G401 (cell line): ENCODE measurements around the gene MYH11. TPM values are rescaled to one million over a fixed set of nuclear protein-coding genes. Genes with fewer than 3 reads are reported as not detected.
"Not testable (repeated sequence)": the region's sequence is repeated elsewhere in the genome, so short reads cannot be mapped to it uniquely, and the experiment has no call there.

Source experiments
- DNase-seq: peaks from one replicate; pipeline ENCODE4 v3.0.0-alpha.2; 2015; ENCODE audit warnings: low spot score
- in situ Hi-C: cut with HindIII; loops from 2 replicates; pipeline ENCODE4 v1.10.0; 2016; ENCODE audit warnings: low sequenced_read_pairs, mixed read lengths
- total RNA-seq: library from RNA; depleted of rRNA; stranded (reverse); fragments of >200 nt; shearing (Covaris generic); gene quantifications from 2 replicates; pipeline ENCODE4 v1.2.3, GENCODE V29; 2014

Gene MYH11
- total RNA-seq, 1 experiment from 2014 or later, result not detected

DNA sequence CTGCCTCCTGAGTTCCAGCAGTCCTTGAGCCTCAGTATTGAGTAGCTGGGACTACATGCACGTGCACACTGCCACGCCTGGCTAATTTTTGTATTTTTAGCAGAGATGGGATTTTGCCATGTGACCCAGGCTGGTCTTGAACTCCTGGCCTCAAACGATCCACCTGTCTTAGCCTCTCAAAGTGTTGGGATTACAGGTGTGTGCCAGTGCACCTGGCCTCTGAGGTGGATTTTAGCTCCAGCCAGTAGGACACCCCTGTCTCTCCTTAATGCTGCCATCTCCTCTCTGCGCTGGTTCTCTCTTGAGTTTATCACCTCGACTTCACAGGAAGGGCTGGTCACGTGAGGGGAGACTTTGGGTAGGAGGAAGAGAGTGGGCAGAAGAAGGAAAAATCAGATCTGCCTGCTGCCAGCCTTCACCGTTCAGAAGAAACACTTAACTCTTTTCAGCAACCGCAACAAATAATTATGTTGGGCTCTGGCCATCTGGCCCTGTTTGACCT, 151.7 kb downstream of the MYH11 start:
- DNase-seq, result no peak
- in situ Hi-C loops, result no loop called here

DNA sequence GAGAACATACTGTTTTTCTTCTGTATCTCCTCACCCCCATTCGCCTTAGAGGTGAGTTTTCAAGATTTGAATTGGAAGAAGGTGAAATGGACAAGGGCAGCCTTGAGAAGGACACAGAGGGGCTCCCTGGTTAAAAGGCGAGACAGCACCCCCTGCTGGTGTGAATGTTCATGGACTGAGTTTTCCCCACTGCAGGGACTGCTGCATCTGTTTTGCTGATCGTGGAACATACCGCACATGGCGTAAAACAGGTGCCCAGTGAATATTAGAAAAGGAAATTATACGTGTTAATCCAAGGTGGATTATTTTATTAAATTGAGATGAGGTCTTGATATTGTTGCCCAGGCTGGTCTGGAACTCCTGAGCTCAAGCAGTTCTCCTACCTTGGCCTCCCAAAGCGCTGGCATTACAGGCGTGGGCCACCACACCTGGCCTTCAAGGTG, 152.3 kb downstream of the MYH11 start:
- in situ Hi-C loops, result no loop called here
- DNase-seq, result peak; percentile 63

DNA sequence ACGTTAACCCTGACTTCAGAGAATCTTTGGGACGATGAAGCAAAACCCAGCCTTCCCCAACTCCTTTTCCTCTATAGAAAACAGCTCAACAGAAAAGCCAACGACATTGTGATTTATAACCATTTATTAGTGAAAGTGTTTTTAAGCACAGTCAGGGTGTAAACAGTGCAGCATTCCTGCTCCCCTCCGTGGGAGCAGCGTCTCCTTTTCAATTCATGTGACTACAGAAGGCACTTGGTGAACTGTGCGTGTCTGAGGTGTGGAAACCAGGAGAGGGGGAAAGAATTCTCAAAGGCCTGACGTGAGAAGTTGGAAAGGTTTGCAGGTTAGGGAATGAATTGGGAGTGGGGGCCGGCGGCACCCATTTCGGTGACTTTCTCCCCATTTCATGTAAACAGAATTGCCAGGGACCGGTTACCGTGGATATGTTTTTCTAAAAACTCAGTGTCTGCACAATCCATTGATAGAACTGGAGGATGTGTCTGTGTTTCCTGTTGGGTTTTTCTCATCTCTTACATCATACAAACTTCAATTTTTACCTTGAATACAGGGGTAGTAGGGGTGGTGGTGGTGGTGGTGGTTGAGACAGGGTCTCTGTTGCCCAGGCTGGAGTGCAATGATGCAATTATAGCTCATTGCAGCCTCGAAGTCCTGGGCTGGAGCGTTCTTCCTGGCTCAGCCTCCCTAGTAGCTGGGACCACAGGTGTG, 153.6 kb downstream of the MYH11 start:
- no peak for DNase-seq
- in situ Hi-C loops, result no loop called here

DNA sequence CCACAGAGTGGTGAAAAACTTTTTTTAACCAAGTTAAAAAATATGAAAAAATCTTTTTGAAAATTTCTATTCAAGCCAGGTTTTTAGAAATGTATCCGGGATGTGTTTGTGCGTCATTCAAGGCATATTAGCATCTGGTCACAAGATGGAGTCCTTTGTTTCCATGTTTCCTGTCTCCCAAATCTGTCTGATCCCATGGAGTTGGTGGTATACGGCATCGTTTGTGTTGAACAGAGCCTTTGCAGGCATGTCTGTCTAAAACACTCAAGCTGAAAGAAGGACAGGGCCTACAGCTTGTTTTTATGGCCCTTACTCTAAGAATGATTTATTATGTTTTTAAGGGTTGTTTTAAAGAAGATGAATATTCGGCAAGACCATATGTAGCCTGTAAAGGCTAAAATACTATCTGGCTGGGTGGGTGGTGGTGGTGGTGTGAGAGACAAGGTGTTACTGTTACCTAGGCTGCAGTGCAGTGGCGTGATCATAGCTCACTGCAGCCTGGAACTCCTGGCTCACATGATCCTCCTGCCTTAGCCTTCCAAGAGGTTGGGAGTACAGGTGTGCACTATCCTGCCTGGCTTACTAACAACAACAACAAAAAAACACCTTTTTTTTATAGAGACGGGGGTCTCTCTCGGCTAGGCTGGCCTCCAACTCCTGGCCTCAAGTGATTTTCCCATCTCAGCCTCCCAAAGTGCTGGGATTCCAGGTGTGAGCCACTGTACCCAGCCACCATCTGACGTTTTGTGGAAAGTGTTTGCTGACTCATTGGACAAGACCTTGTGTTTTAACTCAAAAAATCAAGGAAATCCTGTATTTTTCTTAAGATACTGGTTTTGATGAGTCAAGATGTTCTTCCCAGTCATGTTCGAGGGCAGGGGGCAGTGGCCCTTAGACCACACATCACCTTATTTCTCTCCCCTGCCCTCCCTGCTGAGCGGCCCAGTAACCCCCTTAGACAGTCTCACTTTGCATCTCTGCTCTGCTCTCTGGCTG, 154.6 kb downstream of the MYH11 start:
- in situ Hi-C loops, result no loop called here
- no peak for DNase-seq

DNA sequence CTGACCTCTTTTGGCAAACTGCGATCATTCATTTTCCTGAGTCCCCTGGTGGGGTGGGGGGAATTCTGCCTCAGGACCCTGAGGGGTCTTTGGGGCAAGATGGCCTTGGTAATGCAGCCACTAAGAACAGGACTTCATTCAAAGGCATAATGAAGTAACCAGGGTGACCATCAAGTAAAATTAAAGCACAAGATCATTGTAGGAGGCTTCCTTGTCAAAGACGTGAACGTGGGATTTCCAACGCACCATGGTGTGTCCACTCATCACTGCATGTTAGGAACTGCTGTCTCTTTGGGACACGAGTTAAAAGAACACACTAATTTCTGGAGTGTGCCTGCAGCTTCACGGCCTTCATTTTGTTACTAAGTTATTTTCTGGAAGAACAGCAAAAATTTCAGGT, 155.5 kb downstream of the MYH11 start:
- in situ Hi-C loops, result no loop called here
- no peak for DNase-seq

DNA sequence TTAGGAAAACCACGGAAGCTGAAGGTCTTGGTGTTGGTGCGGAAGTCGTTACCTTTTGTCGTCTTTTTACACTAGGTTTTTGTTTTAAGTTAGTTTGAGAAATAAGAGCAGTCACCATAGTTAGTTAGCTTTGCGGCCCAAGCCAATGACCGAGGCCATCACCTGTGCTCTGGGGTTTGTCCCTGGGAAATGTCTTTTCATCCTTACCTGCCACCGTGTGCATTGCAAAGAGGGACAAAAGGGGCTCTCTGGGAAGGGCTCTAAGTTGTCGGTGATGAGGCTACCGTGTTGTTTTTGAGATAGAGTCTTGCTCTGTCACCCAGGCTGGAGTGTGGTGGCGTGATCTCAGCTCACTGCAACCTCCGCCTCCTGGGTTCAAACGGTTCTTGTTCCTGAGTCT, 157.0 kb downstream of the MYH11 start:
- in situ Hi-C loops, result no loop called here
- DNase-seq, result no peak

DNA sequence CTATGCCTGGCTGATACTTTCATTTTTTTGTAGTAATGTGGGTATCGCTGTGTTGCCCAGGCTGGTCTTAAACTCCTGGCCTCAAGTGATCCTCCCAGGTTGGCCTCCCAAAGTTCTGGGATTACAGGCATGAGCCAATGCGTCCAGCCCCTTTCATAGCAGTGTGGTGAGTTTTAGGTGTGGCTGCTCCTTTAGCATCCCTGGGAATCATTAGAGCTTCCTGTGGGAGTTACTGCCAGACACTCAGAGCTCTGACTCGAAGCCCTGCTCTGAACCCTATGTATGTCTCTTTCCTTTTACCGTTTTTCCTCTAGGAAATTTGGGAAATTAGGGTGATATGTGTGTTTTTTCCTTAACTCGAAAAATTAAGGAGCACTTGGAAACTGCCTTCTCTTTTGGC, 162.3 kb downstream of the MYH11 start:
- in situ Hi-C loops, result no loop called here
- DNase-seq, result no peak

DNA sequence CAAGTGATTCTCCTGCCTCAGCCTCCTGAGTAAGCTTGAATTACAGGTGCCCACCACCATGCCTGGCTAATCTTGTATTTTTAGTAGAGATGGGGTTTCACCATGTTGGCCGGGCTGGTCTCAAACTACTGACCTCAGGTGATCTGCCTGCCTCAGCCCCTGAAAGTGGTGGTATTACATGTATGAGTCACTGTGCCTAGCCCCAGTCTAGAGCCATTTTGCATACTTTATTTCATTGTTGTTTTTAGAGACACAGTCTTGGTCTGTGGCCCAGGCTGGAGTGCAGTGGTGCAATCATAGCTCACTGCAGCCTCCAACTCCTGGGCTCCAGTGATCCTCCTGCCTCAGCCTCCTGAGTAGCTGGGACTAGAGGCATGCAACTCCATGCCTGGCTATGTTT, 164.3 kb downstream of the MYH11 start:
- in situ Hi-C loops, DNase-seq: not testable (repeated sequence)

DNA sequence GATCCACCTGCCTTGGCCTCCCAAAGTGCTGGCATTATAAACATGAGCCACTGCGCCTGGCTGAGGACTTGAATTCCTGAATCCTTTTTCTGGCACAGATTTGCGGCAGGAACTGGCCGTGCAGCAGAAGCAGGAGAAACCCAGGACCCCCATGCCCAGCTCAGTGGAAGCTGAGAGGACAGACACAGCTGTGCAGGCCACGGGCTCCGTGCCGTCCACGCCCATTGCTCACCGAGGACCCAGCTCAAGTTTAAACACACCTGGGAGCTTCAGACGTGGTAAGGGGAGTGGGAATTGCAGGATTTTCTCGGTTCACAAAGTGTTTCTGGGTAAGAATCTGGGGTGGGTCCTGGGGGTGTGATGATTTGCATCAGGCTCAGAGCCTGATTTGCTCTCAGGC, 165.8 kb downstream of the MYH11 start:
- DNase-seq, result no peak
- in situ Hi-C loops, result no loop called here

DNA sequence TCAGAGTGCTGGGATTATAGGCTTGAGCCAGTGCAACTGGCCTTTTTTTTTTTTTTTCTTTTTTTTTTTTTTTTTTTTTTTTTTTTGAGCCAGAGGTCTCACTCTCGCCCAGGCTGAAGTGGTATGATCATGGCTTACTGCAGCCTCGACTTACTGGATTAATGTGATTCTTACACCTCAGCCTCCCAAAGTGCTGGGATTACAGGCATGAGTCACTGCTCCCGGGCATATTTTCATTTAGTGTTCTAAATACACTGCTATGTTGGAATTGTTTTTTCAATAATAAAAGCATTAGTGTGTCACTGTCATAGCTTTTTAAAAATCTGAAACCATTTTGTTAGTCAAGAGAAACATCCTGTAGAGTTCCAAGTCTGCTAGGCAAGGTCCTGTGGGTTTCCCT, 166.5 kb downstream of the MYH11 start:
- no peak for DNase-seq
- in situ Hi-C loops, result no loop called here

DNA sequence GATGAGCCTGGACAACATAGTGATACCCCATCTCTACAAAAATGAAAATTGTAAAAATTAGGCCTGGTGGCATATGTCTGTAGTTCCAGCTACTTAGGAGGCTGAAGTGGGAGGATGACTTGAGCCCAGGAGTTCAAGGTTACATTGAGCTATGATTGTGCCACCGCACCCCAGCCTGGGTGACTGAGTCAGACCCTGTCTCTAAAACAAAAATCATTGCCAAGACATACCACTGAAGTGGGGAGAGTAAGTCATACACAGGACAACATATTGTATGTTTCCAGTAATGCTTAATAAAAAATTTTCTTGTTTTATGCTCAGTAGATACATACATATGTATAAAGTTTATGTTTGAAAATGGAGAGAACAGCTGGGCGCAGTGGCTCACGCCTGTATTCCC, 167.5 kb downstream of the MYH11 start:
- in situ Hi-C loops, result no loop called here
- no peak for DNase-seq

DNA sequence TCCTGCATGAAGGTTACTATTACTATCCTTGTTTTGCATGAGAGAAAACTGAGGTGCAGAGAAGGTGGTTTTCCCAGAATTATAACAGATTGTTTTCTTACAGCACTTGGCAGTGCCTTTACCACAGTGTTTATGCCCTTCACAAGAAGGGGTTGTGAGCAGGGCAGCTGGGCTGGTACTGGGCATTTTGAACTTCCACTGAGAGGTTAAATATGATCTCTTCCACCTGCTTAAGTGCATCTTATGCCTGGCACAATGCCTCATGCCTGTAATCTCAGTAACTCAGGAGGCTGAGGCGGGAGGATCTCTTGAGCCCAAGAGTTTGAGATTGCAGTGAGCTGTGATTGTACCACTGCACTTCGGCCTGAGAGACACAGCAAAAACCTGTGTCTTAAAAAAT, 170.5 kb downstream of the MYH11 start:
- in situ Hi-C loops, result no loop called here
- DNase-seq, result no peak

DNA sequence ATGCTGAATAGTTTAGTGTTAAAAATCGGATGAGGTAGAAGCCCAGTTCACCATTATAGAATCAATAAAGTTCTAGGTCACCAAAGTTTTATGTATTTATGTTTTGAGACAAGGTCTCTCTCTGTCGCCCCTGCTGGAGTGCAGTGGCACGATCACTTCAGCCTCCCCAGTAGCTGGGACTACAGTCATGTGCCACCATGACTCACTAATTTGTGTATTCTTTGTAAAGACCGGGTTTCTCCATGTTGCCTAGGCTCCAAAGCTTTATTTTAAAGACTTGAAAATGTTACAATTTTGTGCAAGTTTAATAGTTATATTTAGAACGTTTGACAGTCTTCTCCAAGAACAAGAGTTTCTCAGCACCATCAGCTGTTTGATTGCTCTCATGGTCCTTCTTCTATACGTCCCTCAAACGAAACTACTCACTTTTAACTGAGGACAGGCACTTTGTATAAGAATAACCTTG, 174.7 kb downstream of the MYH11 start:
- in situ Hi-C loops, result no loop called here
- DNase-seq, result peak; percentile 7

DNA sequence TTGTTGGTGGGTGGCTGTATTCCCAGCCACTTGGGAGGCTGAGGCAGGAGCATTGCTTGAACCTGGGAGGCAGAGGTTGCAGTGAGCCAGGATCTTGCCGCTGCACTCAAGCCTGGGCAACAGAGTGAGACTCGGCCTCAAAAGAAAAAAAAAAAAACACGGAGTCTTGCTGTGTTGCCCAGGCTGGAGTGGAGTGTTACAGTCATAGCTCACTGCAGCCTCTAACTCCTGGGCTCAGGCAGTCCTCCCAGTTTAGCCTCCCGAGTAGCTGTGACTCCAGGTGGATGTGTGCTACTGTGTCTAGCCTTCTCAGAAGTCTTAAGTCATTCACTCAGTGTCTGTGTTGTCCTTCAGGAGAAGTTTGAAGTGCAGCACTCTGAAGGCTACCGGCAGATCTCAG, 179.4 kb downstream of the MYH11 start:
- in situ Hi-C loops, result no loop called here
- DNase-seq, result no peak

DNA sequence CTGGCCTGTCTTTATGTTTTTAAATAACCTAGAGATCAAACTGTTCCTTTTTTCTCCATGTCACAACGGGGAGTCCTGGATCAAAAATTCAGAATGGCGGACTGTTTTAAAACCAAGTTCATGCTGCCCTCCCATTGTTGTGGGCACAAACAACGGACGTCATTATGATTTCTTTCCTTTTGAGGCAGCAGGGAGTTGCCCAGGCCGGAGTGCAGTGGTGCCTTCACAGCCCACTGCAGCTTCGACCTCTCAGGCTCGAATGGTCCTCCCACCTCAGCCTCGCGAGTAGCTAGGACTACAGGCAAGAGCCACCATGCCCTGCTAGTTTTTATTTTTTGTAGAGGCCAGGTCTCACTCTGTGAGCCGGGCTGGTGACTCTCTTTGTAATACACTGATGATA, 180.3 kb downstream of the MYH11 start:
- in situ Hi-C loops, result no loop called here
- no peak for DNase-seq

DNA sequence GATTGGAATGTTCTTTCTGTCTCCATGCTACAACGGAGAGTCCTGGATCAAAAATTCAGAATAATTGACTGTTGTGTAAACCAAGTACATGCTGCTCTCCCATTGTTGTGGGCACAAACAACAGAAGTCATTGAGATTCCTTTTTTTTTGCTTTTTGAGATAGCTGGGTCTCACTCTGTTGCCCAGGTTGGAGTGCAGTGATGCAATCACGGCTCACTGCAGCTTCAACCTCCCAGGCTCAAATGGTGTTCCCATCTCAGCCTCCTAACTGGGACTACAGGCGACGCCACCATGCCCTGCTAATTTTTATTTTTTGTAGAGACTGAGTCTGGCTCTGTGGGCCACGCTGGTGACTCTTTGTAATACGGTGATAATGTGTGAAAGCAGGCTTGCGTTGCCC, 182.3 kb downstream of the MYH11 start:
- no peak for DNase-seq
- in situ Hi-C loops, result no loop called here

DNA sequence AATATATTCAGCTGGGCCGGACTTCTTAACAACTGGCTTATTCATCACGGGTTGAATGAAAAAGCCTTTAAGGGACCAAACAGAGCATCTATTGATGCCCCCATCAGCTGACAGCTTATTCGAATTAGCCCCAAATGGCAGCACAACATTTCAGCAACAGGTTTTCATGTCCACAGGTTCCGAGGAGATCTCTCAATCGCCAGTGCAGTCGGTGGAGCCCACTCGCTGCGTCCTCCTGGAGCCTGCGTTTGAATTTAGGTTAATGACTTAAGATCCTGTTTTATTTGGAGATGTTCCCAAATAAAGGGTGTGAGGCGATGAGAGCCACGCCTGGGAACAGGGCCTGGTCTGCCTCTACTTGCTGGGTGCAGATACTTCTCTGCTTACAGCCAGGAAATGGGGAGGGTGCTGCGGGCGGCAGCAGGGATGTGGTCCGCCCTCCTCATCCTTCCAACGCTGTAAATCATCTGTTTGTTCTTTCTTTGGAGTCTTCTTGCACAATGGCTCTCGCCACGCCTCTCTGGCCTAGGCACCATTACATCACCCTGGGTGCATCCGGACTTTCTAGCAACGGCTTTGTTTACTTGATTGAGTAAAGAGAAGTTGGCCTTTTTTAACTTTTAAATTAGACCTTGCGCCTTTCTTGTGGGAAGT, 184.2 kb downstream of the MYH11 start:
- in situ Hi-C loops, result no loop called here
- peak; percentile 10 for DNase-seq

DNA sequence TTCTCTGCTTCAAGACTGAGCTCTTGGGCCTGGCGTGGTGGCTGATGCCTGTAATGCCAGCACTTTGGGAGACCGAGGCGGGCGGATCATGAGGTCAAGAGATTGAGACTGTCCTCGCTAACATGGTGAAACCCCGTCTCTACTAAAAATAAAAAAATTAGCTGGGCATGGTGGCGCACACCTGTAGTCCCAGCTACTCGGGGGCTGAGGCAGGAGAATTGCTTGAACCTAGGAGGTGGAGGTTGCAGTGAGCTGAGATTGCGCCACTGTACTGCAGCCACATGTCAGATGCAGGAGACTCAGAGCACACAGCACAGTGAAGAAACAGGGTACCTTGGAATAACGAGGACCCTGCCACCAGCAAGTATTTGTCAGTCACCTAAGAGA, 184.7 kb downstream of the MYH11 start:
- in situ Hi-C loops, DNase-seq: not testable (repeated sequence)

DNA sequence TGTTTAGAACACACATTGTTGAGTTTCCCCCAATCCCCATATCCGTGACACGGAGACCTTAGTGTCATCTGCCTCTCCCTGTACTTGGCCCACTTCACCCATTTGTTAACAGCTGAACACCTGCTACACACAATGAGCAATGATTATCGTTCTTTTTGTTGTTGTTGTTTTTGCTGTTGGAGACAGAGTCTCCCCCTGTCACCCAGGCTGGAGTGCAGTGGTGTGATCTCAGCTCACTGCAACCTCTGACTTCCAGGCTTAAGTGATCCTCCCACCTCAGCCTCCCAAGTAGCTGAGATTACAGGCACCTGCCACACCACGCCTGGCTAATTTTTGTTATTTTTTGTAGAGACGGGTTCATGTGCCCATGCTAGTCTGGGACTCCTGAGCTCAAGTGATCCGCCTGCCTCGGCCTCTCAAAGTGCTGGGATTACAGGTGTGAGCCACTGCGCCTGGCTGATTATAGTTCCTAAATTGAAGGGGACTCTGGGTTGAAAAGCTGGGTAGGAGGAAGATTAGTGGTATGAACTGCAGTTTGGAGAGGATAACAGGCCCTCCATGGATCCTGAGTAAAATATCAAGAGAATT, 185.2 kb downstream of the MYH11 start:
- no peak for DNase-seq
- in situ Hi-C loops, result no loop called here
